Right kidney (tissue), 1 donor: ENCODE measurements around the gene SLC6A17.

ENCODE experiments used
- DNase-seq: peaks from one replicate; pipeline ENCODE4 v3.0.0-alpha.2; 2016

SLC6A17 gene

GRCh38 chr1:110223127-110223526 lies 72.8 kb downstream of the SLC6A17 start:
- DNase-seq: no peak

GRCh38 chr1:110223581-110223980 lies 73.3 kb downstream of the SLC6A17 start:
- DNase-seq: no peak

DNA sequence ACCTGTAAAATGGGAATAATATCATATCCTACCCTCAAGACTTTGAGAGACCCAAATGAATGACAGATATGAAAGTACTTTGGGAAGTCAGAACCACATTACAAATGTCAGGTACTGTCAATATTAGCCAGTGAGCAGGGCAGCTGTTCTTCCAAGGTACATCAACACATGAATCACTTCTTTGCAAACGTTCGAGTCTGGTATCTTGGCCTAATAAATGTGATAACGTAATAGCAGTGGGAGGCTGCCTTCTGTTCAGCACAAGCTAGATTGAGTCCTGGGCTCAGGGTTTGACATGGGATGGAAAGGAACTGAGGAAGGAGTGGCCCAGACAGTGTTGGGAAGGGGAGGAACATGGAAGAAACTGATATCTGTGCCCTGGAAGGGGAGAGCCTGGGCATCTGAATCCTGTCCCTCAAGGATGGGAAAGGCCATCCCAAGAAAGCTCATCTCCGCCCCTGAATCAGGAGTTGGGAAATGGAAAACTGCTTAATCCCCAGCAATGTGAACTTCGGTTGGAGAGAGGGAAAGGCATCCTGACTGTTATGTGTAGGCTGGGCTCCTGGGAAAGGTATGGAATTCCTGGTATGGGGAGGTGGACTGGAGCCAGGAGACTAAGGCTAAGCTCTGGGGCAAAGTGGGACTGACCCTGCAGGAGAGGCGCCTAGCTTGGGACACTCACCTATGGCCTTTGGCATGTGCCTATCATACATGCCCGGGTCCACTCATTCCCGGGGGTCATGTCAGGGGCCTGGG lies 74.1 kb downstream of the SLC6A17 start:
- no peak for DNase-seq

GRCh38 chr1:110225212-110225611 lies 74.9 kb downstream of the SLC6A17 start:
- no peak for DNase-seq

- DNase-seq: no peak
Observed at GRCh38 chr1:110225756-110226404, 75.6 kb downstream of the SLC6A17 start.

GRCh38 chr1:110227774-110228173 lies 77.5 kb downstream of the SLC6A17 start:
- DNase-seq: no peak

GRCh38 chr1:110228381-110228780 lies 78.1 kb downstream of the SLC6A17 start:
- DNase-seq: no peak

DNA sequence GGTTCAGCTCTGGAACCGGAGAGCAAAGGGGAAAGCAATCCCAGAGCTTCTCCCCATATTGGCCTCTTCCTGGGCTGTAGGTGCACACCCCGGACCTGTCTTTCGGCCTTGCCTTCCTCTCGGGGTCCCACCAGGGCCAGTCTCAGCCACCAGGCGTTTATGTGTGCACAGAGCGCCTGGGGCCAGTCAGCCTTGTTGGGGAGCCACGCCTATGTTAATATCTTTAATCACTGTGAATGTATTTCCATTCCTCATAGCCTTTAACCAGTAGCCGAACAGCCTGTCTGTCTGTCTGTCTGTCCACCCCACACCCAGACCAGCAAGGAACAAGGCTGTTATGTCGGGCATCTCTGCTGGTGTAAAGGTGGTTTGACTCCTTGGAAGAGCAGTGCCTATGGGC lies 78.6 kb downstream of the SLC6A17 start:
- no peak for DNase-seq

GRCh38 chr1:110229348-110230001 lies 79.2 kb downstream of the SLC6A17 start:
- no peak for DNase-seq

- DNase-seq: no peak
Observed at GRCh38 chr1:110230381-110231199, 80.3 kb downstream of the SLC6A17 start.

DNA sequence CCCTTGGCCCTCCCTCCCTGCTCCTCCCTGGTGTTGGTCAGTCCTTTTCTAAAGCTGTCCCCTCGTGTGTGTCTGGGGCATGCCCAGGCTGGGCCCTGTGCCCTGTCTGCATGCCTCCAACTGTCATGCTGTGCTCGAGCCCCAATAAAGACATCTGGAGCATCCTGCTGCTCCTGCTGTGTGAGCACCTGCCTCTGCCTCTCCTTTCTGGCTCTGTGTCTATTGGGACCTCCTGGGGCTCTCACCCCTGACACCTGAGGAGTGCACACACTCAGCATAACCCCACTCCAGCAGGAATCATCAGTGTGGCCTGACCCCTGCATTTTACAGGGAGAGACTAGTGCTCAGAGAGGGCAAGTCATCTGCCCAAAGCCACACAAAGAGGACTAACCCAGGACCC lies 83.6 kb downstream of the SLC6A17 start:
- no peak for DNase-seq

GRCh38 chr1:110234691-110235090 lies 84.4 kb downstream of the SLC6A17 start:
- no peak for DNase-seq

- no peak for DNase-seq
Observed at GRCh38 chr1:110235181-110235833, 85.0 kb downstream of the SLC6A17 start.

- DNase-seq: no peak
Observed at GRCh38 chr1:110235834-110236682, 85.8 kb downstream of the SLC6A17 start.

DNA sequence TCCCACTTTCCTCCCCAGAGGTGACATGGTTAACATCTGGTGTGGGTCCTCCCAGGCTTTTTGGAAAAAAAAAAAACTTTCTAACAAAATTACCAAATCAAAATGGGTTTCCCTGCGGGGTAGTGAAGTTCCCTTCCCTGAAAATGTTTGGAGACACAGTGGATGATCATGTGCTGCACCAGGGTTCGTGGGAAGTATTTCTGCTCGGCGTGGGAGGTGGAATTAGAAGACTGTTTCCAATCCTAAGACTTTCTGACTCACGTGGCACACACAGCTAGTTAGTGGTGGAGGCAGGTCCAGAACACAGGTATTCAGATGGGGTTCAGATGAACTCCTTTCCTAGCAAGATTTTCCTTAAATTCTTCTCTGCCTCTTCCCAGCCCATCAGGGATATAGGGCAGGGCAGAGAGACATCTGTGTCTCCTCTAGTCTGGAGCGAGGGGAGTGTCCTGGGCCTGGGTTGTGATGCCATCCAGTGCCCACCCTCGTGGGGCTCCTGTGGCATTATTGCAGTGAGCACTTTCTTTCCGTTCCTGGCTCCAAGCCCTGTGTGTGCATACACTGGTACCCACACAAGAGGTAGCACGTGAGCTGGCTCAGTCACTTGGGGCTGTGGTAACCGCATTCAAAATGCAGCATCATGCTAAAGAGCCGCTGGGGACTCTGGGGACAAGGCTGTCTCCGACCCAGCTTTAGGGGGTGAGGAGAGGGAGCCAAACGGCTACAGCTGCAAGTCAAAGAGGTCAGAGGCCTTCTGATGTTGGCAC lies 87.3 kb downstream of the SLC6A17 start:
- no peak for DNase-seq

DNA sequence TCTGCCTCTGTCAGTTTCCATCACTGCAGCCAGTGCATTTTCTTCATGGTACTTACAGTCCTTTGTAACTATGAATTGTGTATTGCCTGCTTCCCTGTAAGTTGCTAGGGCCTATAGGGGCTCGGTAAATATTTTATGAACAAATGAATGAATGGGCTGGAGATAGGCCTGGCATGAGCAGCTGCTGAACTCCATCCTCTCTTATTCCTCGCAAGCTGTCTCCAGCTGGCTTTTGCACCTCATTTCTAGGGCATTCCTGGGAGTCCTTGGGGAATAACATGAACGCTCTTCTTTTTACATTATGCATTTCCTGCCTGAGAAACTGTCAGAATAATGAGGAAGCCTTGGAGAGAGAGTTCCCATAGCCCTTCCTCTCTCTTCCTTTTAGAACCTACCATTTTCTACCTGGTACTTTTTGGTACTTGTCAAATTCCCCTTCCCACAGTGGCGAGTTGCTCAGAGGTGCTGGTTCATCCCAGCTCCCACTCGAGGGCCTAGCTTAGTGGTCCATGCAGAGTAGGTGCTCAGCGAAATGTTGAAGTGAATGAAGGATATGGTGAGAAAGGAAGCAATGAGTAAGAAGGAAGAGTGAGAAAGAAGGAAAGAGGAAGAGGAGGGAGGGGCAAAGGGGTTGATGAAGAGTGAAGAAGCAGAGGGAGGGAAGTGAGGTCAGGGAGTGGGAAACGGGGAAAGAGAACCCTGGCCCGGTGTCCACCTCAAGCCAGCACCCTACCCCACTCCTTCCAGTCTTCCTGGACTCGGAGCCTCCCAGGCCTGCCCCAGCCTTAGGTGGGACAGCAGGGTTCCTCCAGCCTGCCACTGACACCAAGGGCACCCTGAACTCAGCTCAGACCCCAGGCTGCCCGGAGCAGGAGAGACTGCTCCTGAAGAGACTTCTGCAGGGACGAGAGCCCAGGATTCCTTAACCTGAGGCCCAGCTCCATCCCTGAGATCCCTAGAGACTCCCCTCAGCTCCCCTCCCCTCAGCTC lies 89.4 kb downstream of the SLC6A17 start:
- DNase-seq: no peak

GRCh38 chr1:110240476-110241210 lies 90.3 kb downstream of the SLC6A17 start:
- no peak for DNase-seq

DNA sequence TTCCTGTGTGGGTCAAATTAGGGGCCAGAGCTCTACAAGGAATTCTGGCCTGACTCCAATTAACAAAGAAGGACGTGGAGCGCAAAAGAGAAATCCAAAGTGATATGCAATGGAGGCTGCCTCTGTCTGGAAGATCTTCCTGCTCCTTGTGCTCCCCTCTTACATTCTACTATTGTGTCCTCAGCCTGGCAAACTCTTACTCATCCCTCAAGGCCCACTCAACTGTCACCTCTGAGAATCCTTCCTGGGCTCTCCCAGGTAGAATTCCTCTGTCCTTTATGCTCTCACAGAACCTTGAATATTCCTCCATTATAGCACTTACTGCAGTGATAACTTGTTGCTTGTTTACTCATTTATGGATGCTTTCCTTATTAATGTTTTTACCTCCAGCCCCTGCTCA lies 91.2 kb downstream of the SLC6A17 start:
- DNase-seq: no peak
